ENCODE measurements around the gene CORO7. TPM values are rescaled to one million over a fixed set of nuclear protein-coding genes. Genes with fewer than 3 reads are reported as not detected.

Gene CORO7
- total and polyA plus RNA-seq, 7 donors: 10.0 to 43.4 (median 17.1) TPM

DNA sequence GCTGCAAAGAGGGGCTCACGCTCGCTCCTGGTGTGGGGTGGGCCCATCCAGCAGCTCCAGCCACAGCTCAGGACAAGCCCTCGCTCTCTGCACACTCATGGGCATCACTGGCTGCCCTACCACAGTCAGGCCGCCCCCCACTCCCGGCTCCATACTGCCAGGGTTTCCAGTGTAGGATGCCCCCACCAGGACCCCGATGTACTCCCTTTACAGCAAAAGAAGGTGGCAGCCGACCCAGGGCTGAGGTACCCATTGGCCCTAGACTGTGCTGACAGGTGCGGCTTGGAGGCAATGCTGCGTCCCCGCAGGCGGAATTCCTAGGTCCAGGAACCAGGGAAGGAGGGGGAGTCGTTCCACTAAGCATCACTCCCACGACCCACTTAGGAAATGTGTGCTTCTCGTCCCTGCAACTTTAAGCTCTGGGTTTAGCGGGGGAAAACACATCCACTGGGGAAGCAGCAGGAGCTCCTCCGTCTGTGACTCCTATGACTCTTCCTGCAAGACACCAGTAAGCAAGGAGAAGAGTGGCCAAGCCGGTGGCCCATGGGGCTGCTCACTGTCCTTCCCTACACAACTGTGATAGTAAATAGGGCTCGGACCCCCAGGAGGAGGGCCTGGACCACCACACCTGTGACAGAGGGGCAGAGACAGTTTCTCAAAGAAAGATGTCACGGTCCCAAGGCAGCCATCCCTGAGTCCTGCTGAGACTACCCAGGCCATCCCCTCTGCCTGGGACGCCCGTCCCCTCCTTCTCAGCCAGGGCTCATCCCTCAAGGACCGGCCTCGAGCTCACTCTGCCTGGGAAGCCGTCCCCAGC lies 13.1 kb downstream of the CORO7 start:
- no peaks in the 10 kb centered on the region for H3K27me3 ChIP-seq
- H3K36me3 ChIP-seq: peaks cover 0 to 63% (median 19%) of the 10 kb centered on the region in 4 donors
- no peak for TF ChIP-seq POLR2AphosphoS5 (IDR thresholded peaks at IDR 0.05)
- no peak for TF ChIP-seq EP300 (IDR thresholded peaks at IDR 0.05)
- TF ChIP-seq POLR2A (IDR thresholded peaks at IDR 0.05): no peak
- TF ChIP-seq CTCF (IDR thresholded peaks at IDR 0.05): no peak
- 90 to 91% methylated on average over 24 of the region's 24 CpGs for WGBS, 2 donors
- intact Hi-C loops (cut with DNase I): loop anchor here (5.0 kb wide), 1 partner anchor 116 kb away; no protein-coding TSS in a partner anchor
- DNase-seq: no peak
- H3K9me3 ChIP-seq: no peaks in the 10 kb centered on the region
- H3K4me1 ChIP-seq: peaks cover 0 to 9% (median 7%) of the 10 kb centered on the region in 4 donors
- H3K4me3 ChIP-seq: no peak overlapping the region
- H3K27ac ChIP-seq: no peak overlapping the region

DNA sequence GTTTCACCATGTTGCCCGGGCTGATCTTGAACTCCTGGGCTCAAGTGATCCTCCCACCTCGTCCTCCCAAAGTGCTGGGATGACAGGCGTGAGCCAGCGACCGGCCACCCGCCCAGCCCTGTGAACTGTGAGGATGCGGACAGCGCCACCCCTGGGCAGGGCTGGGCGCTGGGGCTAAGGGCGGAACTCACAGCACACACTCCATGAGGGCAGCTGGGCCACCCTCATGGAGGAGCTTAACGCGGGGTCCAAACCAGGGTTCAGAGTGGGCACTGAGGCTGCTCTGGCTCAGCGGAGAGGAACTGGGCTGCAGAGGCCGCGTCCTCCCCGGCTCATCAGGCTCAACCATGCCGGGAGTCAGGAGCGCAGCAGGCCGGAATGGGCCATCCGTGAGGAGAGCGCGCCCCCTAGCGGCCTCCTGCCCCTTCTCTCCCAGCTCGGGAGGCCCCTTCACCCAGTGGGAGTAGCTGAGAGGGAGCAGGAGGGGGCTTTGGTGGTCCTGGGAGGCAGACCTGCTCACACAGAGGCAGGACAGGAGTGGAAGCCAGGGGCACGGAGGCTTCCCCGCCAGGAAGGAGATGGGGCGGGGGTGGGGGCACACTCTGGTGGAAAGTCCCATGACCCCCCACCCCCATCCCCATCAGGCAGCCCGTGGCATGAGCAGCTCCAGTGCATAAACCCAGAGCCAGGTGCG lies 13.8 kb downstream of the CORO7 start:
- TF ChIP-seq POLR2AphosphoS5 (IDR thresholded peaks at IDR 0.05) (no peak), EP300 (IDR thresholded peaks at IDR 0.05) (no peak), CTCF (IDR thresholded peaks at IDR 0.05) (peak; percentile 93 to 95 (median 94))
- Histone ChIP-seq H3K9me3 (no peaks in the 10 kb centered on the region), H3K4me1 (peaks cover 0 to 7% (median 6%) of the 10 kb centered on the region in 4 donors), H3K36me3 (peaks cover 0 to 57% (median 19%) of the 10 kb centered on the region in 4 donors), H3K27me3 (no peaks in the 10 kb centered on the region), H3K27ac (no peak overlapping the region), H3K4me3 (peak overlapping the region in 1 of 4 donors; percentile 23)
- peak; percentile 92 for DNase-seq
- intact Hi-C loops (cut with DNase I): loop anchor here (1.0 to 5.0 kb wide), 2 partner anchors 43 to 115 kb away; no protein-coding TSS in a partner anchor
- 22 to 37% methylated on average over 29 of the region's 29 CpGs for WGBS, 2 donors

DNA sequence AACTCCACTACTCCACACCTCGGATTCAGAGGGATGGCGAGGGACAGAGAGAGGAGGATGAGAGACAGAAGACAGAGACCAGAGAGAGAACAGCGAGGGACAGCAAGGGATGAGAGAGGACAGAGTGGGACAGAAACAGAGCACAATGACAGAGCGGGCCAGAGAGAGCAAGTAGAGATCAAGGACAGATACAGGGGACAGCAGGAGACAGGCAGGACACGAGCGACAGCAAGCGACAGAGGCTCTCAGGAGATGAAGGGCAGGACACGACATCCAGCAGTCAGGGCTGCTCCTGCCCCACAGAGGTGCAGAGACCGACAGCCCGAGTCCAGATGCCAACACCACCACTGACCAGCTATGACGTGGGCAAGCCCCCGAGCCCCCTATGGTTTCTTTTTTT lies 14.9 kb downstream of the CORO7 start:
- Histone ChIP-seq H3K27ac (no peak overlapping the region), H3K36me3 (peaks cover 0 to 46% (median 15%) of the 10 kb centered on the region in 4 donors), H3K9me3 (no peaks in the 10 kb centered on the region), H3K4me3 (no peak overlapping the region), H3K4me1 (peaks cover 0 to 7% (median 6%) of the 10 kb centered on the region in 4 donors), H3K27me3 (no peaks in the 10 kb centered on the region)
- DNase-seq: no peak
- intact Hi-C loops (cut with DNase I): loop anchor here (5.0 kb wide), 1 partner anchor 114 kb away; no protein-coding TSS in a partner anchor
- WGBS, 2 donors: 97 to 98% methylated on average over 12 of the region's 12 CpGs
- no peak for TF ChIP-seq CTCF (IDR thresholded peaks at IDR 0.05)

- no peak for DNase-seq
- Histone ChIP-seq H3K27ac (no peak overlapping the region), H3K4me3 (no peak overlapping the region), H3K27me3 (no peaks in the 10 kb centered on the region), H3K4me1 (peaks cover 0 to 7% (median 6%) of the 10 kb centered on the region in 4 donors), H3K9me3 (no peaks in the 10 kb centered on the region), H3K36me3 (peaks cover 0 to 42% (median 14%) of the 10 kb centered on the region in 4 donors)
- intact Hi-C loops (cut with DNase I): loop anchor here (5.0 kb wide), 1 partner anchor 114 kb away; no protein-coding TSS in a partner anchor
- no peak for TF ChIP-seq CTCF (IDR thresholded peaks at IDR 0.05)
- no peak for TF ChIP-seq POLR2A (IDR thresholded peaks at IDR 0.05)
- TF ChIP-seq EP300 (IDR thresholded peaks at IDR 0.05): no peak
- TF ChIP-seq POLR2AphosphoS5 (IDR thresholded peaks at IDR 0.05): no peak
- WGBS, 2 donors: 95 to 96% methylated on average over 12 of the region's 12 CpGs
Measured at GRCh38 chr16:4401094-4401501, 15.3 kb downstream of the CORO7 start.
